Fibroblast of the conjunctiva (primary cell): ENCODE measurements around the gene U2AF2.

Source experiments
- DNase-seq: peaks from one replicate; pipeline ENCODE4 v3.0.0-alpha.2; 2010; ENCODE audit warnings: low read depth

The U2AF2 gene

DNA sequence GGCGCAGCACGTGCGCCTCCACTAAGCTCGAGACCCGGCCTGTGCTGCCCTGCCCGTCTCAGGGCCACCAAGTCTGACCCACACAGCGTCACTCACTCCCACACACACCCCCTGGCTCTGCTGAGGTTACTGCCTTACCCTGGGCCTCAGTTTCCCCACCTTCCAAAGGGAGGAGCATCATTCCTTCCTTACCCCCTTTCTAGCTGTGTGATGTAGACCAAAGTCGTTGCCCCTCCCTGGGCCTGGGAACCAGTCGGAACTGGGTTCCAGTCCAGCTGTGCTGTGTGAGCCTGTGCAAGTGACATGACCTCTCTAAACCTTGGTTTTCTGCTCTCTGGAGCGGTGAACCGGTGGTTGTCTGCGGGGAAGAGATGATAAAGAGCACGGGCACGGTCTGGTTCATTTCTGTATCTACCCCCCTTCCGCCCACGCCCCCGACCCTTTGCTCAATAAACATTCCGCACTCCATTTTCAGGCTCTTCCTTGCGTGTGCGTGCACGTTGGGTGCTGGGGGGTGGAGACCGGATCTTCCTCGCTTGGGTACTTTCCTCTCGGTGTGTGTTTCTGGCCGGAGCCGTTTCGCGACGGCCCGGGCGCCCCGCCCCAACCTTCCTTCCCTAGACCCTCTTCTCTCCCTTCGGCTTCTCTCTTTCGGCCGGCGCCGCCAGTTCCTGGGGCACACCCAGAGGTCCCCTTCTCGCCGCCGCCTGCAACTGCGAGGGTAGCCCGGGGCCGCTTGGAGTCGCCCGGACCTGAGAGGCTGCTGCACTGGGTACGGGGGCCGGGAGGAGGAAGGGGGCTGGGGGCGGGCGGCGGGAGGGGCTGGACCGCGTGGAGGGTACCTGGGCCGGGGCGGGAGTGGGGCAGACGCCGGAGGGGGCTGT is 11.6 kb upstream of the U2AF2 start, which contains the start of gene ZNF581:
Gene ZNF581, plus strand, starts transcription at position 647 of the 884 bp plus-strand sequence. CDS start 923 bp downstream, outside the sequence.
- DNase-seq = no peak

DNA sequence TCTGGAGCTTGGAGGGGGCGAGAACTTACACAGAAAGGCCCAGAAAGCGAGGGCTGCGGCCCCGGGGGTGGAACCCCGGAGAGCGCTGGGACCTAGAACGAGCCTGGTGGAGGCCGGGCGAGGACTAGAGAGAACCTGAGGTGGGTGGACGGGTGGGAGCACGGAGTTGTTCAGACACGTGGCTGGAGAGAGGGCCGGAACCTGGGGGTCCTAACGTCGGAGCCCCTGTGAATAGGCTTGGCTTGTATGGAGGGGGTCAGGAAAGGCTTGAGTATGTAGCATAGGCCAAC is 11.0 kb upstream of the U2AF2 start:
- DNase-seq = no peak

DNA sequence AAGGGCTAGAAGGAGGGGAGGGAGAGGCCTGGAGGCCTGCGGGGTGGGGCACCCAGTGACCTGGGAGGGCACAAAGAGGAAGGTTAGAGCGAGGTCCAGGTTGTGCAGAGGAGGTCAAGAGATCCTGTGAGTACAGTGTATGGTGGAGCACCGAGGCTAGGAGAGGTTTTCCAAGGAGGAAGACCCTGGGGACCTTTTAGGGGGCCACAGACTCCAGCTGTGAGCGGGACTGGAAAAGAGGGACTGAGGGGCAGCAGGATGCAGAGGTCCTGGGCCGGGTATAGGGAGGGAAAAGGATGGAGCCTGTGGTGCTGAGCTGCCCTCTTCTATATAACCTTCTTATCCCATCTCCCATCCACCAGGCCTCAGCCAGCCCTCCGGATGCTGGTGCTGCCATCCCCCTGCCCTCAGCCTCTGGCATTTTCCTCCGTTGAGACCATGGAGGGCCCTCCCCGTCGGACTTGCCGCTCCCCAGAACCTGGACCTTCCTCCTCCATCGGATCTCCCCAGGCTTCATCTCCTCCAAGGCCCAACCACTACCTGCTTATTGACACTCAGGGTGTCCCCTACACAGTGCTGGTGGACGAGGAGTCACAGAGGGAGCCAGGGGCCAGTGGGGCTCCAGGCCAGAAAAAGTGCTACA is 10.5 kb upstream of the U2AF2 start:
- no peak for DNase-seq

DNA sequence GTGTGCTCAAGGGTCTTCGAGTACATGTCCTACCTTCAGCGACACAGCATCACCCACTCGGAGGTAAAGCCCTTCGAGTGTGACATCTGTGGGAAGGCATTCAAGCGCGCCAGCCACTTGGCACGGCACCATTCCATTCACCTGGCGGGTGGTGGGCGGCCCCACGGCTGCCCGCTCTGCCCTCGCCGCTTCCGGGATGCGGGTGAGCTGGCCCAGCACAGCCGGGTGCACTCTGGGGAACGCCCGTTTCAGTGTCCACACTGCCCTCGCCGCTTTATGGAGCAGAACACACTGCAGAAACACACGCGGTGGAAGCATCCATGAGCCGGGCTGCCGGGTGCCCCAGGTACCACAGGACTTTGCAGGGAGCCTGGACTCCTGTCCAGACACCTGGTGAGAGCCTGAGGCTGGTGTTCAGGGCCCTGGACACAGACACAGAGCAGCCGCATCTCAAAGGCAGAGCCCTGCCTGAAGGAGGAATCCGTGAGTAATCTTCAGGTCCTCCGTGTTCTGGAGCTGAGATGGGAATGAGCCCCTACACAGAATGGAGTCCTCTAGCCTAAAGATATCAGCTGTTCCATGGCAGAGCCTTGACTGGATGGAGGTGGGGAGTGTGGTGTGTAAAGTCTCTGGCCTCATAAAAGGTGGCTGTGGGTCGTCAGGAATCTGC is 9.9 kb upstream of the U2AF2 start:
- DNase-seq = no peak

DNA sequence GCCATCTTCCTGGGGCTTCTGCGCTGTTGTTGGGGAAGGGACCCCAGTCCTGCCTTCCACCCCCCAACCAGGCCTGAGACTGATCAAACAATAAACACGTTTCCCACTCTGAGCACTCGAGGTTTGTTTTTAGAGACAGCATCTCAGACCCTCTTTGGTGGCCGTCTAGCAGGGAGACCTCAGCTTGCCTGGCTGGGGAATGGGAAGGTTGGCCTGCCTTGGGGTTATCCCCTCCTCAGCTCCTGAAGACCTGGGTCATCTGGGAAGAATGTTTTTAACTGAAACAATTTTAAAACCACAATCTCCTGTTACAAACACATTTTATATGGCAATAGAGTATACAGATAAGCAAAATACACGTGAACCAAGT is 9.3 kb upstream of the U2AF2 start:
- DNase-seq = no peak

DNA sequence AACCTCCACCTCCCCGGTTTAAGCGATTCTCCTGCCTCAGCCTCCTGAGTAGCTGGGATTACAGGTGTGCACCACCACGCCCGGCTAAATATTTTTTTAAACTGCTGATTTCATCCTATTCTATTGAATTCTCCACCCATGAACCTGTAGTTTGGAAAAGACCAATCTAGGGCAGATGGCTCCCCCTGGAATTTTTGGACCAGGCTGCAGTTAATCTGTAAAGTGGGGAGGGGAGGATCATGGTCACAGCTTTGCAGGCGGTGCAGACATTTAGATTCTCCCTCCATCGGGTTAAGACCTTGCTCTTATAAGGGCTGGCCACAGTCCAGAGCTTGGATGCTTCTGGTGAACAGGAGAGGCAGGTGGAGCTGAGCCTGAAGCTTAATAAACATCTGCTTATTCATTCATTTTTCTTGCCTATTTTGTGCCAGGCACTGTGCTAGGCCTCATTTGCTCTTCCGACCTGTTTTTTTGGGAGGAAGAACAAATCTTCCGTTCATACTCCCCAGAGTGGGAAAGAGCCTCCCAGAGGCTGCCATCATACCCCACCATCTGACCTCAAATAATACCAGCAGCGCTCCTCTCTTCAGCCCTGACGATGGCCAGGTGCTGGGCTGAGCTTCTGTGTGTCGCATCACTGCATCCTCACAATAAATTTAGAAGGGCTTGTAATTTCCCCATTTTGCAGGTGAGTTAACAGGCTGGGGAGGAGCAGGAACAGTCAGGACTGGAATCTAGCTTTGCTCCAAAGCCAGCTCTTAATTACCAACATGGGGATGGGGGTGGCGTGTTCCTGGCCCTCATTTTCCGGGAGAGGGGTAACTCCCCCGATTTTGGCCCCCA is 7.7 kb upstream of the U2AF2 start:
- DNase-seq = no peak

DNA sequence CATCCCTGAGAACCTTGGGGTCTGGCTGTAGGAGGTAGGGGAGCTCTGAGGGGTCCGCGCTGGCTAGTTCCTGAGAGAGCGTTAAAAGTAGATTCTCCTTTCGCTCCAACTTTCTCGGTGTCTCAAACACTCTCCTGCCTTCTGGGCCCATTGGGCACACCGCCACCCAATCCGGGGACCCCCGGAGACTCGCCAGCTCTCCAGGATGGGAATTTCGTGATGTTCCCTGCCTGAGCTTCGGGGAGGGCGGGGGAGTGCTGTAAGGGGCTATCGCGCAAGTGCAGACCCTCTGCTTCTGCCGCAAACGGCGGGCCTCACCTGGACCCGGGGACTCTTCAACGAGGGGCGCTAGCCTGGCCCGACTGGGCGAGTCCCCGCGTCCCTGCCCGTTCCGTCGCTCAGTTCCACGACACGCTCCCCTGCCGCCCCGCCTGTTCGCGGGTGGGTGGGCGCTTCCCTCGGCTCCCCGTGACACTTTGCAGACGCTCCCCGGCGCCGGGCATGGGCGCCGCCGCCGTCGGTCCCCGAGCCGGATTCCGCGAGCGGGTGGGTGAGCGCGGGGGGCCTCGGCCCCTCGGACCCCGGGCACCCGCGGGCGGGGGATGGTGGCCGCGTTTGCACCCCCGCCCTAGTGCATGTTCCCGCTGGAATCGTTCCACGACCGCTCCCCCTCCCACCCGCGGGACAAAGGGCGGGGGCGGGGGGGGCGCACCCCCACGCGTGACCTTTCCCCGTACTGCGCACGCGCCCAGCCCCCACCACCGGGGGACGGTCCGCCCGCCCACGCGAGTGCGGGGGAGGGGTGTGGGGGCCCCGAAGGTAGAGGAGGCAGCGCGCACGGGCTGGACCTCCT is 6.9 kb upstream of the U2AF2 start, which contains the start of gene CCDC106:
Gene CCDC106, plus strand, starts transcription at position 481 of the 853 bp plus-strand sequence. CDS start 835 bp downstream, outside the sequence.
- peak; percentile 27 for DNase-seq

DNA sequence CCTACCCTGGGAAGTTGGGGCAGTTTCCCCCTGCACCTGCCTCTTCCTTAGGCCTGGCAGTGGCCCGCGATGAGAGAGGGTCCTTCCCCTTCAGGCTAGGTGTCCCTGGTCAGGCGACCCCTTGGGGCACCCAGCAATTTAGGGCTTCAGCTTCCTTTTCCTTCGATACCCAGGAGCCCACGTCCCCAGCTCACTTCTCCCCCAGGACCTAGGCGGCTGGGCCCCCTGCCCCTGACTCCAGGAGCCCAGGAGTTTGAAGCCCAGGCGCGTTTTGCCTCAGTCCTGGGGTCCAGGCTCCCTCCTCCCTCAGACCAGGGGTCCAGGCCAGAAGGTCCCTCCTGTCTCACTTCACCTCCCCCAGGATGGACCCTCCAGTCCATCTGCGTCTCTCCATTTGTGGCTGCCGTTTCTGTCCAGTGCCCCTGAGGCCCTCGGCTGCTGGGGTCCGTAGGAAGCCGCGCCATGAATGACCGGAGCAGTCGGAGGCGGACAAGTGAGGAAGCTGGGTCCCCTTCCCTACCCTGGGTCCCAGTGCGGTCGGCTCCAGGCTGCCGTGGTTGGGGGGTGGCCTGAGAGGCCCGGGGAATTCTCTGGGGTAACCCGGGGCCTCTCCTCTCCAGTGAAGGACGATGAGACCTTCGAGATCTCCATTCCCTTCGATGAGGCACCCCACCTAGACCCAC is 6.1 kb upstream of the U2AF2 start:
- no peak for DNase-seq

DNA sequence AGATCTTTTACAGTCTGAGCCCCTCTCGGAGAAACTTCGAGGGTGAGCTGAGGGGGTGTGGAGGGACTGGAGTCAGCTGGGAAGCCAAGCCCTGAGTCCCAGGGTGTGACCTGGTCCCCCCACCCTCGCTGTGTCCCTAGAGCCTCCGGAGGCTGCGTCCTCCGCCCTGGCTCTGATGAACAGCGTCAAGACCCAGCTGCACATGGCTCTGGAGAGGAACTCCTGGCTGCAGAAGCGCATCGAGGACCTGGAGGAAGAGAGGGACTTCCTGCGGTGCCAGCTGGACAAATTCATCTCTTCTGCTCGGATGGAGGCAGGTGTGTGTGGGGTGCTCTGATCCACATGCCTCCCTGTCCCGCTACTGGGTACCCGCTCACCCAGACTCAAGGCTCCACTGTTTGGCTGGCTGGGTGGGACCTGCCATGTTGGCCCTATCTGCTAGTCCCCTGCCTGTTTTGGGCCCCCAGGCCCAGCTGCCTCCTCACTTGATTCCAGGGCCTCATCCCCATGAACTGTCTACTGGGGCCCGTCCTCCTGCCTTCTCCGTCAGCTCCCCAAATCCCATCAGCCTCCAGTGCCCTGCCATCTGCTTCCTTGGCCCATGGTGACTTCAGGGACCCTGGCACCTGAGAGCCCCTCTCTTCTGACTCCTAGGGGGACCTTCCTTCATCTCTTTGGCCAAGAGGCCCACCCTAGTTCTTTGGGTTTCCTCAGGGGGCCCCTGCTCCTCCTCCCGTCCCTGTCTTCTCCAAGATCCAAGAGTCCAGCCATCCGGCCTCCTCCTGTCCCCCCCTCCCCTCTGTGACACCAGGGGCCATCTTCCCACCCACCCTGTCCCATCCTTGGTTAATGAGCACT is 5.3 kb upstream of the U2AF2 start:
- no peak for DNase-seq

DNA sequence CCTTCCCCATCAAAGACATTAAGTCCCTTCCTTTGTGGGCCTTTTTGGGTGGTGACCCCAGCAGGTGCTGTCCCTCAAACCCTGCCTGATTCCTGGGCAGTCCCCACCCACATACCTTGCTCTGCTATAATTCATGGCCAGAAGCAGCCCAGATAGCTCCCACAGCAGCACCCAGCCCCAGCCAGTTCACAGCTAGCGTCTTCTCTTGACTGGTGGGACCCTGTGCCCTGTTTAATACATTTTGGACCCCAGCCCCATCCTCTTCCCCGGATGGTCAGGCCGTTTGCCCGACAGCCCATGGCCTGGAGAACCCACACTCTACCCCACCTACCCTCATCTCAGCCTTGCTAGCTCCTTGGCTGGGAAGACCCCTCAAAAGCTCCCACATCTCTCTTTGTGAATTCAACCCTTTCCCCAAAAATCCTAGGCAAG is 4.7 kb upstream of the U2AF2 start:
- DNase-seq = no peak

DNA sequence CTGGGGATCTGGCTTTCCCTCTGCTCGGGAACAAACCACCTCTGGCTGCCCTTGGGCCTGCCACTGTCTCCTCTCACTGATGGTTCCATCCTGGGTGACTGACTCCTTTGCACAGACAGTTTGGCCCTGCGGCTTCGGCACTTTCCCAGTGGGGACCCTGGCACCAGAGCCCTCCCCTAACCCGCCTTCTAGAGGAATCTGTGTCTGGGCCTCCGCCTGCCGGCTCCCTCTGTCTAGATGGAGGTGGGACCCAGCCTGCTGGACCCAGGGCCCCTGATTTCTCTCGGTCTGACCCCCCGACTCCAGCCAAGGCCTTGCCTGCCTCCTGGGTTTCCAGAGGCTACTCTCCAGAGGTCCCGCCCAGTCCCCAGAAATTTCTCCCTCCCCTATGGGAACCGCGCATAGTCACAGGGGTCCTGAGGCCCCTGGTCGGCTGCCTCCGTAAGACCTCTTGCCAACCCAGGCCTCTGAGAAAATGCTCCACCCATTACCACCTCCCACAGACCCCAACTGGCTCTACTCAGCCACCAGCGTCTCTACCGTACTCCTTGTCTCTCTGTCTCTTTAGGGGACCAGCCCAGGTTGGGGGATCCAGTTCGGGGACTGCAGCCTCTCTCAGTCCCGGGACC is 4.1 kb upstream of the U2AF2 start:
- DNase-seq = no peak

DNA sequence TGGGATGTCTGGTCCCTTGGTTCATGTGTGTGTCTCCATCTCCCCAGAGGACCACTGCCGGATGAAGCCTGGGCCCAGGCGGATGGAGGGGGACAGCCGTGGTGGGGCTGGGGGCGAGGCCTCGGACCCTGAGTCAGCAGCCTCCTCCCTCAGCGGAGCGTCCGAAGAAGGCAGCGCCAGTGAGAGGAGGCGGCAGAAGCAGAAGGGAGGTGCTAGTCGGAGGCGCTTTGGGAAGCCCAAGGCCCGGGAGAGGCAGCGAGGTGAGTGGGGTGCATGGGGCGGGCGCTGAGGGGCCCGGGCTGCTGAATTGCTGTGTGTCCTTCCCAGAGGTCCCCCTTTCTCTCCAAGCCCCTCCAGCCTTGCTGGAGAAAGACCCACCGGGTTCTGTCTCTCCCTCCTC is 3.6 kb upstream of the U2AF2 start:
- DNase-seq = no peak

DNA sequence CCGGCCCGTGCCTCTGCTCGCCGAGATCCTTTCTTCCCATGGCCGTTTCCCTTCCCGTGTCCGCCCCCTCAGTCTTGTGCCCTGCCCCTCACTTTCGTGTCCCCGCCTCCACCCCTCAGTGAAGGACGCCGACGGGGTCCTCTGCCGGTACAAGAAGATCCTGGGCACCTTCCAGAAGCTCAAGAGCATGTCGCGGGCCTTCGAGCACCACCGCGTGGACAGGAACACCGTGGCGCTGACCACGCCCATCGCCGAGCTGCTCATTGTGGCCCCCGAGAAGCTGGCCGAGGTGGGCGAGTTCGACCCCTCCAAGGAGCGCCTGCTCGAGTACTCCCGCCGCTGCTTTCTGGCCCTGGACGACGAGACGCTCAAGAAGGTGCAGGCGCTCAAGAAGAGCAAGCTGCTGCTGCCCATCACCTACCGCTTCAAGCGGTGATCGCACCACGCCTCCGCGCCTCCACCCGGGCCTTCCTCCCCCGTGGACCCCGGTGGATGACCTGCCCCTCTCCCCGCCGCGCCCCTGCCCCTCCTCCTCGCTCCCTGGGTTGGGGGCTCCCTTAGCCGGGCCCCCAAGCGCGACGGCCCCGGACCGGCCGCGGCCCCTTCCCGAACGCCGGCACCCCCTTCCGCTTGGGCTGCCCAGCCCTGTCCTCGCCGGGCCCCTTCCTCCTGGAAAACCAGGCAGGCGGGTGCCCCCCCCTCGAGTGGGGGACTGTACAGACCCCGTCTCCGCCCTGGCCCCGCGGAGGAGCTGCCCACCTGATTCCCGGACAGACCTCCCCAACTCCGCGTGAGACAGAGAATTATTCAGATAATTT is 2.3 kb upstream of the U2AF2 start:
- DNase-seq = no peak

DNA sequence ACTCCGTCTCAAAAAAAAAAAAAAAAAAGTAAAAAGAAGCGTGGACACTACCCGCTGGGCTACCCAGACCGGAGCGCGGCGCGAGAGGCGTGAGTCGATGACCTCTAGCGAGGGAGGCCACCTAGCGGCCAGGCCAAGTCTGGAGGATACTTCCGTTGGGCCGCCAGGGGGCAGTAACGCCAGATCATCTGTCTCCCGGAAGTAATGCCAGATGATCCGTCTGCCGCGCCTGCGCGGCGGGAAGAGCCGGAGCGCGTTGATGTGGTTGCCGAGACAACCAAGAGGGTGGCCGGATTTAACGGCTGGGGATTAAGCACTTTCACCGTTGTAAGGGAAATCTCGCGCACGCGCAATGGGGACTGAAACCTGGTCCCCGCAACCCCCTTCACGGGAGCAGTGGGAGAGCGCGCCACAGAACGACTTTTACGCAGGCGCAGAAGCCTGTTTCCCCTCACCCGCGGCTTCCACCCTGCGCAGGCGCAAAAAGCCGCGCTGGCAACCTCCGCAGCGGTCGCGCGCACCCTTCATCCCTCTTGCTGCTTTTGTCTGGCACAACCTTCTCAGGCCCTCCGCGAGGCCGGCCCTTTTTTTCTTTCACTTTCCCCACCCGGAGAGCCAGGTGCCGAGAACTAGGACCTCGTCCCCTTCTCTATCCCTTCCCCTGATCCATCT is 1.0 kb upstream of the U2AF2 start:
- peak; percentile 99 for DNase-seq

DNA sequence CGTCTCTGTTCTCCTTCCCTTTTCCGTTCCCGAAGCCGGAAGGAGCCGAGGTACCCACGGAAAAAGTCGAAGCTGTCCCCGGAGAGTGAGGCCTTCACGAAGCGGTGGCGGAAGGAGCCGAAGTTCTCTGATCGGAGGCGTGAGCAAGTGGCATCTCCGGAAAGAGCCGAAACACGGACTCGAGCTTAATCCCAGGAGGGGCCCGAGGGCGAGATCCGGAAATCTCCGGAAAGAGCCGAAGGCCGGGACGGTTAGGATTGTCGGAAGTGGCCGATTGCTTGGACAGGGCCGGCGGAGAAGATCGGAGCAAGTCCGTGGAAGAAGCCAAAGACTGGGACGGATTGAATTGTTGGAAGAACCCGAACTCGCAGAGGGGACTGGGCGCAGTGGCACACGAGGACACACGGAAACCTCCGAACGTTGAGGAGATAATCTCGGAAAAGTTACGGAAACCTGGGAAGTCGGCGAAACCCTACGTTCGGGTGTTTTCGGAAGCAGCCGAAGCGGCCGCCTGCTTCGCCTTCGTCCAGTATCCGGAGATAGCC is 440 bp upstream of the U2AF2 start:
- peak; percentile 99 for DNase-seq

DNA sequence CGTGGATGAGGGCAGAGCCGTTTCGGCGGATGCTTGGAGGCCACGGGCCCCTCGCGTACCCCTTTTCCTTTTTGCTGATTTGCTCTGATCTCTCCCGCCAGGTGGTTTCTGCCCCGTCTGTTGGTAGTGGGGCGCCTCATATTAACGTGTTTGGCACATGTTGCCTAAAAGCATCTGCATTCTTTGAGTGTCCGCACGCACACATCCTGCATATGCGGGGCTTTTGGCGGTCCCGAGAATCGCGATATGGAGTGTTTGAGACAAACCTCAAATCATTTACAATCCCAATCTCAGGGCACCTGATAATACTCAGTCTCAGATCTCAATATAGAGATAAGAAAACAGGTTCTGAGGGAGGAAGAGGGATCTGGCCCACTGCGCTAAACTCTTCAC is 809 bp downstream of the U2AF2 start:
- no peak for DNase-seq

DNA sequence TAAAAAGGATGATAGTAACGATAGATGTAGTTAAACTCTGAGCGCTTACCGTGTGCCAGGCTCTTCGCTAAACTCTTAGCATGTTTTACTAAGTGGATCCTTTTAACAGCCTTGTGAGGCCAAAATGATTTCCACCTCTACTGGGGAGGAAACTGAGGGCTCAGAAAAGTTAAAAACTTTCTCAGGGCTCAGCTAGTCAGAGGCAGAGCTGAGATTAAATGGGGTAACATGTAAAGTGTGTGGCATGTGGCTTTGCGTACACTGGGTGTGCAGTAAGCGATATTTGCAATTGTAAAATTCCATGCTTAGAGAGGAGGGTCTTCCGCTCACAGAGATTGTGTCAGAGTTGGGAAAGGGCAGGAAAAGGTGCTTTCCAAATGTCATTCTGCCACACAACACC is 1.7 kb downstream of the U2AF2 start:
- DNase-seq = no peak
